HEK293 (cell line): ENCODE measurements around the gene SPNS1.

Source experiments
- BCL11B ChIP-seq: fragments of 450-650 bp; formaldehyde crosslinking; IDR thresholded peaks from 2 replicates; pipeline ENCODE4 v1.5.1; 2016; ENCODE audit warnings: low read depth, missing biosample characterization, missing genetic modification characterization
- CTCF ChIP-seq: fragments of 450-650 bp; formaldehyde crosslinking; IDR thresholded peaks from 2 replicates; pipeline ENCODE4 v1.5.1; 2016; ENCODE audit warnings: missing biosample characterization, missing genetic modification characterization
- MEIS1 ChIP-seq: sonication (generic); formaldehyde crosslinking; IDR thresholded peaks from 2 replicates; pipeline ENCODE4 v1.8.1; 2022; ENCODE audit warnings: missing genetic modification reagents, mild to moderate bottlenecking, borderline replicate concordance
- SP2 ChIP-seq: fragments of 450-650 bp; formaldehyde crosslinking; IDR thresholded peaks from 2 replicates; pipeline ENCODE4 v1.5.1; 2016; ENCODE audit warnings: missing biosample characterization, missing genetic modification characterization
- ZNF221 ChIP-seq: fragments of 450-650 bp; formaldehyde crosslinking; IDR thresholded peaks from 2 replicates; pipeline ENCODE4 v1.5.1; 2017; ENCODE audit warnings: missing biosample characterization, missing genetic modification characterization, borderline replicate concordance
- ZNF24 ChIP-seq: fragments of 450-650 bp; formaldehyde crosslinking; IDR thresholded peaks from 2 replicates; pipeline ENCODE4 v1.5.1; 2016; ENCODE audit warnings: missing biosample characterization, missing genetic modification characterization
- ZNF274 ChIP-seq, 2 experiments: fragments of 200-500 bp in 1 of 2; fragments of 450-650 bp in 1 of 2; sonication (Bioruptor generic) in 1 of 2; formaldehyde crosslinking in 1 of 2; IDR thresholded peaks; 2 replicates each; pipeline versions ENCODE4 v1.5.1 to v1.6.1; 2014 to 2016; ENCODE audit warnings: borderline replicate concordance in 1 of 2, inconsistent platforms in 1 of 2, low read length in 1 of 2, missing biosample characterization in 1 of 2, missing genetic modification characterization in 1 of 2
- ZNF280C ChIP-seq: fragments of 450-650 bp; formaldehyde crosslinking; IDR thresholded peaks from 2 replicates; pipeline ENCODE4 v1.5.1; 2016; ENCODE audit warnings: missing biosample characterization, missing genetic modification characterization
- ZNF416 ChIP-seq: fragments of 450-650 bp; formaldehyde crosslinking; IDR thresholded peaks from 2 replicates; pipeline ENCODE4 v1.5.1; 2016; ENCODE audit warnings: missing biosample characterization, missing genetic modification characterization
- ZNF701 ChIP-seq: fragments of 450-650 bp; formaldehyde crosslinking; IDR thresholded peaks from 2 replicates; pipeline ENCODE4 v1.5.1; 2016; ENCODE audit warnings: missing biosample characterization, missing genetic modification characterization
- ZNF830 ChIP-seq: fragments of 450-650 bp; IDR thresholded peaks from 2 replicates; pipeline ENCODE4 v1.5.0; 2018; ENCODE audit warnings: missing biosample characterization, missing genetic modification characterization, low read depth, mild to moderate bottlenecking, moderate library complexity

DNA sequence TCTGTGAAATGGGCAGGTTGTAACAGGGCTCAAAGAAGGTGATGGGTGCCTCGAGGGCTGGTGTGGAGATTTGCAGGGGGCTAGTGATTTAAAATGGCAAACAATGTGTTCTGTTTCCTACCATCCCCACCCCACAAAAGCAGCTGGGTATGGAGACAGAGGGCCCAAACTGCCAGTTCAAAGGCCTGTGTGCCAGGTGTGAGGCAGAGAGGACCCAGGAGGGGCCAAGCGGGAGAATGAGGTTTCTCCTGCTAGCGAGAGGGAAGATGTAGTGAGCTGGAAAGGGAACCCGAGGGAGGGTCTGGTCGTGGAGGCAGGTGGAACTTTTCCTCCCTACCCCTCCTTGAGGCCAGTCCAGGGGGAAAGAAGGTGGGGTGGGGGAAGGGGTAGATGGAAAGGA, 49.7 kb downstream of the SPNS1 start:
- TF ChIP-seq ZNF416 (tag by site-specific recombination): no peak
- no peak for TF ChIP-seq ZNF280C (tag by site-specific recombination)
- no peak for TF ChIP-seq ZNF24
- no peak for TF ChIP-seq ZNF221 (tag by site-specific recombination)
- TF ChIP-seq ZNF274 (IDR thresholded peaks at IDR 0.05; ENCODE audit: low read length): no peak
- TF ChIP-seq ZNF274 (tag by site-specific recombination; IDR thresholded peaks at IDR 0.05; ENCODE audit: borderline replicate concordance): no peak
- TF ChIP-seq CTCF (tag by site-specific recombination): no peak
- TF ChIP-seq SP2: no peak
- TF ChIP-seq ZNF830 (tag by site-specific recombination): no peak
- TF ChIP-seq BCL11B: no peak
- no peak for TF ChIP-seq ZNF701 (tag by site-specific recombination)
- TF ChIP-seq MEIS1: no peak
